ENCODE measurements around the gene PDE12.

- TF ChIP-seq POLR2A (IDR thresholded peaks at IDR 0.05) (no peak), CTCF (IDR thresholded peaks at IDR 0.05) (no peak), EP300 (IDR thresholded peaks at IDR 0.05) (no peak)
Measured at GRCh38 chr3:57577801-57578200, 21.7 kb downstream of the PDE12 start.
